Thoracic aorta (tissue), 2 donors: ENCODE data around the gene ZCCHC3. TPM values are rescaled to one million over a fixed set of nuclear protein-coding genes. Genes with fewer than 3 reads are reported as not detected.
A peak's percentile ranks its signal among the peaks of the same experiment; 100 is the strongest.
"Not testable (repeated sequence)": the region's sequence is repeated elsewhere in the genome, so short reads cannot be mapped to it uniquely, and the experiment has no call there.

Experiments
- ATAC-seq: fragments of 150-250 bp; one replicate; pipeline ENCODE4 v1.8.0; 2017; ENCODE audit warnings: low read depth; ENCODE audit not compliant: insufficient number of reproducible peaks, low FRiP score
- DNase-seq: peaks from one replicate; pipeline ENCODE4 v3.0.0-alpha.2; 2020; ENCODE audit warnings: low spot score
- H3K27ac ChIP-seq, 2 donors: fragments of 200-600 bp; sonication (generic); 1 replicate in 1 of 2; 2 replicates in 1 of 2; pipeline ENCODE4 v1.5.1; 2016; ENCODE audit warnings: mild to moderate bottlenecking in 2 of 2, moderate library complexity in 2 of 2
- H3K27me3 ChIP-seq: fragments of 200-600 bp; sonication (generic); replicated peaks from 2 replicates; pipeline ENCODE4 v1.6.0; 2016; ENCODE audit warnings: mild to moderate bottlenecking; ENCODE audit not compliant: insufficient read depth
- H3K36me3 ChIP-seq: fragments of 200-600 bp; sonication (generic); one replicate; pipeline ENCODE4 v1.5.1; 2016
- H3K4me1 ChIP-seq, 2 donors: fragments of 200-600 bp; sonication (generic); 1 replicate in 1 of 2; 2 replicates in 1 of 2; pipeline versions ENCODE4 v1.5.1 to v1.6.0; 2016; ENCODE audit warnings: low read depth in 2 of 2, mild to moderate bottlenecking in 1 of 2; ENCODE audit not compliant: control insufficient read depth in 1 of 2
- H3K4me3 ChIP-seq: fragments of 200-600 bp; sonication (generic); 2 replicates; pipeline ENCODE4 v1.5.1; 2016; ENCODE audit warnings: mild to moderate bottlenecking
- H3K9me3 ChIP-seq: fragments of 200-600 bp; sonication (generic); 2 replicates; pipeline ENCODE4 v1.5.1; 2016
- CTCF ChIP-seq: fragments of 200-600 bp; sonication (generic); IDR thresholded peaks from one replicate; pipeline ENCODE4 v1.5.1; 2019; ENCODE audit warnings: antibody characterized with exemption
- total RNA-seq, 2 donors: library from RNA; depleted of rRNA; stranded (reverse); fragments of >200 nt; gene quantifications; one replicate each; pipeline versions ENCODE4 v1.1.0 to v1.2.3, GENCODE V29; 2016

Gene ZCCHC3
- total RNA-seq, 2 donors from 2014 or later: 14.4 to 19.5 TPM

GRCh38 chr20:334578-334977 is 37.2 kb downstream of the ZCCHC3 start:
- no peaks in the 10 kb centered on the region for H3K36me3 ChIP-seq
- H3K27me3 ChIP-seq: no peaks in the 10 kb centered on the region
- H3K27ac ChIP-seq: no peak overlapping the region
- H3K4me1 ChIP-seq: peaks cover 0 to 8% of the 10 kb centered on the region in 2 donors
- H3K9me3 ChIP-seq: no peaks in the 10 kb centered on the region
- TF ChIP-seq CTCF: no peak
- no peak overlapping the region for H3K4me3 ChIP-seq
- DNase-seq (no peak), ATAC-seq (no peak)

- not testable (repeated sequence) for H3K4me3 ChIP-seq, H3K9me3 ChIP-seq, H3K36me3 ChIP-seq, H3K27ac ChIP-seq, DNase-seq, H3K27me3 ChIP-seq, H3K4me1 ChIP-seq, ATAC-seq
Measured at GRCh38 chr20:336040-336439, 38.7 kb downstream of the ZCCHC3 start.

- Histone ChIP-seq H3K27ac (no peak overlapping the region), H3K4me1 (peaks cover 0 to 7% of the 10 kb centered on the region in 2 donors), H3K9me3 (no peaks in the 10 kb centered on the region), H3K27me3 (no peaks in the 10 kb centered on the region), H3K4me3 (no peak overlapping the region), H3K36me3 (no peaks in the 10 kb centered on the region)
- no peak for ATAC-seq
- DNase-seq: no peak
- no peak for TF ChIP-seq CTCF
Measured at GRCh38 chr20:341682-342081, 44.3 kb downstream of the ZCCHC3 start.

GRCh38 chr20:343107-343506 is 45.7 kb downstream of the ZCCHC3 start:
- no peak for DNase-seq
- H3K4me3 ChIP-seq: no peak overlapping the region
- H3K36me3 ChIP-seq: no peaks in the 10 kb centered on the region
- ATAC-seq: no peak
- no peak overlapping the region for H3K27ac ChIP-seq
- no peak for TF ChIP-seq CTCF
- no peaks in the 10 kb centered on the region for H3K27me3 ChIP-seq
- H3K9me3 ChIP-seq: no peaks in the 10 kb centered on the region
- H3K4me1 ChIP-seq: peaks cover 0 to 10% of the 10 kb centered on the region in 2 donors

GRCh38 chr20:346033-346639 is 48.8 kb downstream of the ZCCHC3 start:
- no peaks in the 10 kb centered on the region for H3K27me3 ChIP-seq
- TF ChIP-seq CTCF: no peak
- no peaks in the 10 kb centered on the region for H3K9me3 ChIP-seq
- peak overlapping the region; percentile 99 for H3K4me3 ChIP-seq
- DNase-seq: no peak
- peaks cover 0 to 15% of the 10 kb centered on the region in 2 donors for H3K4me1 ChIP-seq
- no peak for ATAC-seq
- peak overlapping the region; percentile 90 to 95 for H3K27ac ChIP-seq
- peaks cover 6% of the 10 kb centered on the region for H3K36me3 ChIP-seq
